ENCODE measurements around the gene MIAT.
"Not testable (repeated sequence)": the region's sequence is repeated elsewhere in the genome, so short reads cannot be mapped to it uniquely, and the experiment has no call there.

Gene MIAT

DNA sequence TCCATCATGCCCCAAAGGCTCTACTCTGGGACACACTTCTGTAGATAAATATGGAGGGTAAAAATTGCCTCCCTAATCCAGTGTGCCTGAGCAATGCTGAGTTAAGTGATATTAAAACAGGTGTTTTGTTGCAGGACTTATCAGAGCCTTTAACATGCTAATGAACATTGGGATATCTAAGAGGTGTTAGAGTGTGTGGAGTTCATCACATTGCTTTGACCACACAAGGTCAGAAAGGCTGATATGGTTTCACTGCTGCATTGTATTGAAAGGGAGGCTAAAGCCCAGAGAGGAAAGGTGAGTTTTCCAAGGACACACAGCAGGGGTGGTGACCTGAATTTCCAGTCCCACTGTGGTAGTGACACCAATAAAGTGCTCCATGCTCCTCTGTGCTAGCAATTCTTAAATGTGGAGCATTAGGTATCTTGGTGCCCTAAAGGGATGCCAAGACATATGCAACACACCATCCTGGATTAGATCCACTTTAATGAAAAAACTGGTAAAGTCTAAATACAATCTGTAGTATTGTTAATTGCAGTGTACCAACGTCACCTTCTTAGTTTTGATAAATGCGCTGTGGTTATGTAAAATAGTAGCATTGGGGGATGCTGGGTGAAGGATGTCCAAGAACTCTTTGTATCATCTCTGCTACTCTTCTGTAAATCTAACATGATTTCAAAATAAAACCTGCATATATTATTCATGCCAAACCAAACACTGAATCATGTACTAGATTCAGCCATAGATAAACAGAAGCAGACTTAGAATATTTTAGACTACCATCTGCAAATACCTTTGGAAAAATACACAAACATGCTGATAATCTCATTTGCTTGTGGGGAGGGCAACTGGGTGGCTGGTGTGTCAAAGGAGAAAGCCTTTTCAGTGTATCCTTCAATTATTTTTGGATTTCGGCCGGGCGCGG is 45.8 kb downstream of the MIAT start:
- DNase-seq (ENCODE audit: low read depth, low spot score), result no peak
- H3K9me3 ChIP-seq (ENCODE audit: low read depth, low read length), result peaks cover 4% of the 10 kb centered on the region; the same call in 1 of the 2 replicates
- H3K36me3 ChIP-seq (ENCODE audit: insufficient read depth, low read length), result no peaks in the 10 kb centered on the region; the same call in 1 of the 2 replicates
- H3K4me3 ChIP-seq, result no peak overlapping the region
- no peak overlapping the region for H3K9ac ChIP-seq (ENCODE audit: insufficient read length)
- no peak for TF ChIP-seq FOXP2 (optimal IDR thresholded peaks at IDR 0.05; ENCODE audit: control extremely low read depth, extremely low read length, insufficient read depth)
- no peak for TF ChIP-seq EZH2 (IDR thresholded peaks at IDR 0.05)
- no peak for TF ChIP-seq POLR2AphosphoS5 (IDR thresholded peaks at IDR 0.05; ENCODE audit: borderline replicate concordance, low read depth, low read length)
- H3K27ac ChIP-seq, result no peak overlapping the region

GRCh38 chr22:26705379-26705778 is 48.0 kb downstream of the MIAT start:
- not testable (repeated sequence) for H3K36me3 ChIP-seq (ENCODE audit: insufficient read depth, low read length); DNase-seq (ENCODE audit: low read depth, low spot score); H3K27ac ChIP-seq; H3K9ac ChIP-seq (ENCODE audit: insufficient read length); H3K9me3 ChIP-seq (ENCODE audit: low read depth, low read length); H3K4me3 ChIP-seq

DNA sequence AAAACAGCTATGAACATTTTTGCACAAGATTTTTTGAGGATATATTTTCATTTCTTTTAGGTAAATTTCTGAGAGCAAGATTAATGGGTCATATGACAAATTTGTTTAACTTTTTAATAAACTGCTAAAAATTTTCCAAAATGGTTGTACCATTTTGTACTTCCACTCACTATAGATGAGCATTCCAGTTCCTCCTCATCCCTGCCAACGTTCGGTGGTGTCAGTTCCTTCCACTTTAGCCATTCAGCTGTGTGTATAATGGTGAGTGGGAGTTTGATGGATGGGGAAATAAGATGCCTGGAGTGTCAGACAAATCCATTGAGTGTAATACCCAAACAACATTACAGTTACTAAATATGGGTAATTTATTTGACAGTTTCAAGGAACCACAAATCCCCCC is 49.7 kb downstream of the MIAT start:
- Histone ChIP-seq H3K9ac (ENCODE audit: insufficient read length) (no peak overlapping the region), H3K27ac (no peak overlapping the region), H3K36me3 (ENCODE audit: insufficient read depth, low read length) (no peaks in the 10 kb centered on the region), H3K9me3 (ENCODE audit: low read depth, low read length) (no peaks in the 10 kb centered on the region), H3K4me3 (no peak overlapping the region)
- no peak for DNase-seq (ENCODE audit: low read depth, low spot score)
- no peak for TF ChIP-seq FOXP2 (optimal IDR thresholded peaks at IDR 0.05; ENCODE audit: control extremely low read depth, extremely low read length, insufficient read depth)
- no peak for TF ChIP-seq POLR2AphosphoS5 (IDR thresholded peaks at IDR 0.05; ENCODE audit: borderline replicate concordance, low read depth, low read length)
- no peak for TF ChIP-seq EZH2 (IDR thresholded peaks at IDR 0.05)

DNA sequence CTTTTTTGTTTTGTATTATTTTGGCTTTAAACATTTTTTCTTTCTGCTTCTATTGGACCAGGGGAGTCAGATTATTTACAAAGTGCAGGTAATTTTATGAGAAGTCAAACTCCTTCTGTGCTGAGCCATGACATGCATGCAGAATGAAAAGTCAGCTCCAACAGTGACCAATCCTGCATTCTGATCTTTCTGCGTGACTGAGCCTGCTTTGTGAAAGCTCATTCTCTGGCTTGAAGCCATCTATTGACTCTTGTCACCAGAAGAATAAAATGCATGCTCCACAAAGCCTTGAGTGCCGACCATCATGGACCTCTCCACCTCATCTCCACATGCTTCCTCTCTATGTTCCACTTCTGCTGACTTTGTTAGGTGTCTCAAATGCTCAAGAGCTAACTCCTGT is 50.2 kb downstream of the MIAT start:
- H3K9me3 ChIP-seq (ENCODE audit: low read depth, low read length), result no peaks in the 10 kb centered on the region
- H3K36me3 ChIP-seq (ENCODE audit: insufficient read depth, low read length), result no peaks in the 10 kb centered on the region
- no peak overlapping the region for H3K27ac ChIP-seq
- DNase-seq (ENCODE audit: low read depth, low spot score), result no peak
- H3K9ac ChIP-seq (ENCODE audit: insufficient read length), result no peak overlapping the region
- H3K4me3 ChIP-seq, result no peak overlapping the region
- TF ChIP-seq EZH2 (IDR thresholded peaks at IDR 0.05) (no peak), POLR2AphosphoS5 (IDR thresholded peaks at IDR 0.05; ENCODE audit: borderline replicate concordance, low read depth, low read length) (no peak), FOXP2 (optimal IDR thresholded peaks at IDR 0.05; ENCODE audit: control extremely low read depth, extremely low read length, insufficient read depth) (no peak)

DNA sequence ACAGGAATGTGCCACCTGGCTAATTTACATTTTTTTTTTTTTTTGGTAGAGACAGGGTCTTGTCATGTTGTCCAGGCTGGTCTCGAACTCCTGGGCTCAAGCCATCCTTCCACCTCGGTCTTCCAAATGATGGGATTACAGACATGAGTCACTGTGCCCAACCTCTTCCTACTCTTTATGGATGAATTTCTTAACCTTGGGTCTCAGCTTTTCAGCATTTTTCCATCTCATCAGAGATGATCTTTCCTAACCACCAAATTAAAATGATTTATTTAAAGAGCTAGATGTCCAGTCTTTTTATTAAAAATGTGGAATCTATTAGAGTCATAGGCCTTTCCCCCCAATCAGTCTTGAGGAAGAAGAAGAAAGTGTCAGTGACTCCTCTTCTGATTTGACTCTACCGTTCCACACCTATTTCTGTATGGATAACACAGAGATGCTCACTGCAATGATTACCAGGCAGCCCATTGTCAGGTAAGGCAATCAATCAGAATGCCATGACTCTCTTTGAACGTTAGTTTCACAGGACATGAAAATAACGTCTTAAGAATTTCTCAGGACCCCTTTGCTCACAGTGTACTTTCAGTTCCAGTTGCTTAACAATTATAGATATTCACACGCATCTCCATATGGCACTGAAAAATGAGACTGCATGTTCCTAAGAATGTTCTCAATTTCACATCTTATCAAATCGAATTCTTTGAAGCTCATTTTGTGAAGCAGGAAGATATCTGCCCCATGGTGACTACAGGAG is 51.0 kb downstream of the MIAT start:
- no peak overlapping the region for H3K9ac ChIP-seq (ENCODE audit: insufficient read length)
- no peak for TF ChIP-seq EZH2 (IDR thresholded peaks at IDR 0.05)
- TF ChIP-seq FOXP2 (optimal IDR thresholded peaks at IDR 0.05; ENCODE audit: control extremely low read depth, extremely low read length, insufficient read depth), result no peak
- TF ChIP-seq POLR2AphosphoS5 (IDR thresholded peaks at IDR 0.05; ENCODE audit: borderline replicate concordance, low read depth, low read length), result no peak
- H3K27ac ChIP-seq, result no peak overlapping the region
- H3K36me3 ChIP-seq (ENCODE audit: insufficient read depth, low read length), result no peaks in the 10 kb centered on the region
- H3K9me3 ChIP-seq (ENCODE audit: low read depth, low read length), result no peaks in the 10 kb centered on the region
- no peak for DNase-seq (ENCODE audit: low read depth, low spot score)
- no peak overlapping the region for H3K4me3 ChIP-seq

- Histone ChIP-seq H3K27ac (no peak overlapping the region), H3K36me3 (ENCODE audit: insufficient read depth, low read length) (no peaks in the 10 kb centered on the region), H3K9ac (ENCODE audit: insufficient read length) (no peak overlapping the region), H3K9me3 (ENCODE audit: low read depth, low read length) (no peaks in the 10 kb centered on the region), H3K4me3 (no peak overlapping the region)
- DNase-seq (ENCODE audit: low read depth, low spot score), result no peak
- TF ChIP-seq EZH2 (IDR thresholded peaks at IDR 0.05), result no peak
- no peak for TF ChIP-seq FOXP2 (optimal IDR thresholded peaks at IDR 0.05; ENCODE audit: control extremely low read depth, extremely low read length, insufficient read depth)
- TF ChIP-seq POLR2AphosphoS5 (IDR thresholded peaks at IDR 0.05; ENCODE audit: borderline replicate concordance, low read depth, low read length), result no peak
These were observed 52.4 kb downstream of the MIAT start for GRCh38 chr22:26709617-26710390.

GRCh38 chr22:26711205-26711963 is 54.0 kb downstream of the MIAT start:
- no peak overlapping the region for H3K27ac ChIP-seq
- no peak overlapping the region for H3K4me3 ChIP-seq
- H3K9me3 ChIP-seq (ENCODE audit: low read depth, low read length), result no peaks in the 10 kb centered on the region
- H3K9ac ChIP-seq (ENCODE audit: insufficient read length), result no peak overlapping the region
- no peak for DNase-seq (ENCODE audit: low read depth, low spot score)
- no peak for TF ChIP-seq POLR2AphosphoS5 (IDR thresholded peaks at IDR 0.05; ENCODE audit: borderline replicate concordance, low read depth, low read length)
- TF ChIP-seq EZH2 (IDR thresholded peaks at IDR 0.05), result no peak
- TF ChIP-seq FOXP2 (optimal IDR thresholded peaks at IDR 0.05; ENCODE audit: control extremely low read depth, extremely low read length, insufficient read depth), result no peak
- no peaks in the 10 kb centered on the region for H3K36me3 ChIP-seq (ENCODE audit: insufficient read depth, low read length)
